SU-DHL-6 (cell line): ENCODE measurements around the gene NMNAT1.

Source experiments
- CTCF ChIP-seq: fragments of 200-600 bp; sonication (generic); IDR thresholded peaks from one replicate; pipeline ENCODE4 v1.5.1; 2017; ENCODE audit warnings: antibody characterized with exemption, mild to moderate bottlenecking, low read length, moderate library complexity; ENCODE audit not compliant: insufficient read depth, poor library complexity, severe bottlenecking
- EZH2phosphoT487 ChIP-seq: fragments of 200-600 bp; sonication (generic), shearing (Covaris generic); conservative IDR thresholded peaks from 2 replicates; pipeline ENCODE4 v1.6.1; 2018; ENCODE audit warnings: mild to moderate bottlenecking, antibody characterized with exemption, low read length, moderate library complexity, mixed read lengths

- TF ChIP-seq EZH2phosphoT487 (no peak), CTCF (no peak)
Measured at GRCh38 chr1:9901148-9902059, 41.9 kb upstream of the NMNAT1 start.
